CD8-positive, alpha-beta memory T cell (primary cell): ENCODE data around the gene MANEAL. TPM values are rescaled to one million over a fixed set of nuclear protein-coding genes. Genes with fewer than 3 reads are reported as not detected.
"Not testable (repeated sequence)": the region's sequence is repeated elsewhere in the genome, so short reads cannot be mapped to it uniquely, and the experiment has no call there.

Source experiments
- CTCF ChIA-PET: fragments of 350-600 bp; sonication (Branson Sonifier 250); formaldehyde crosslinking; loops from one replicate; lab custom pipeline; 2021; ENCODE audit warnings: antibody characterized with exemption; lab: Charles Lee
- POLR2A ChIA-PET: fragments of 350-600 bp; sonication (Branson Sonifier 250); formaldehyde crosslinking; loops from one replicate; lab custom pipeline; 2021; ENCODE audit warnings: antibody characterized with exemption; lab: Charles Lee
- DNase-seq, 5 donors: peaks; one replicate each; pipeline versions ENCODE4 v3.0.0 to v3.0.0-alpha.2; 2020 to 2022; ENCODE audit warnings: mixed read lengths in 1 of 5
- H3K27ac ChIP-seq: one replicate; pipeline ENCODE4 v1.7.0; 2013; ENCODE audit warnings: low read depth, mild to moderate bottlenecking, low read length, moderate library complexity
- H3K27me3 ChIP-seq: 2 replicates; pipeline ENCODE4 v1.7.0; 2013; ENCODE audit warnings: low read length, mild to moderate bottlenecking; ENCODE audit not compliant: insufficient read depth, poor library complexity, severe bottlenecking
- H3K36me3 ChIP-seq: 2 replicates; pipeline ENCODE4 v1.7.0; 2013; ENCODE audit warnings: mild to moderate bottlenecking, low read length, moderate library complexity; ENCODE audit not compliant: insufficient read depth
- H3K4me1 ChIP-seq: 2 replicates; pipeline ENCODE4 v1.7.0; 2013; ENCODE audit warnings: mild to moderate bottlenecking, low read length, moderate library complexity; ENCODE audit not compliant: insufficient read depth
- H3K4me3 ChIP-seq: 2 replicates; pipeline ENCODE4 v1.7.0; 2013; ENCODE audit warnings: mild to moderate bottlenecking, low read length
- H3K9me3 ChIP-seq: 2 replicates; pipeline ENCODE4 v1.7.0; 2013; ENCODE audit warnings: mild to moderate bottlenecking, low read length
- H3K27ac Mint-ChIP-seq, 8 donors: one replicate each; pipeline ENCODE4 v1.8.0; 2020 to 2021; ENCODE audit warnings: mixed read lengths in 8 of 8, mild to moderate bottlenecking in 6 of 8, inconsistent platforms in 3 of 8, moderate library complexity in 3 of 8
- H3K27me3 Mint-ChIP-seq, 2 donors: one replicate each; pipeline ENCODE4 v1.8.0; 2020 to 2021; ENCODE audit warnings: mixed read lengths in 2 of 2, mild to moderate bottlenecking in 1 of 2, moderate library complexity in 1 of 2
- H3K36me3 Mint-ChIP-seq, 3 donors: one replicate each; pipeline ENCODE4 v1.8.0; 2020 to 2021; ENCODE audit warnings: mixed read lengths in 3 of 3, inconsistent platforms in 1 of 3, mild to moderate bottlenecking in 1 of 3
- H3K4me1 Mint-ChIP-seq, 3 donors: one replicate each; pipeline ENCODE4 v1.8.0; 2020 to 2021; ENCODE audit warnings: mixed read lengths in 3 of 3, inconsistent platforms in 1 of 3, mild to moderate bottlenecking in 1 of 3
- H3K4me3 Mint-ChIP-seq, 7 donors: one replicate each; pipeline ENCODE4 v1.8.0; 2020 to 2021; ENCODE audit warnings: mixed read lengths in 7 of 7, mild to moderate bottlenecking in 6 of 7, moderate library complexity in 4 of 7, inconsistent platforms in 2 of 7
- H3K9me3 Mint-ChIP-seq, 5 donors: one replicate each; pipeline ENCODE4 v1.8.0; 2020 to 2022; ENCODE audit warnings: mixed read lengths in 5 of 5, mild to moderate bottlenecking in 3 of 5, moderate library complexity in 2 of 5, inconsistent platforms in 1 of 5
- polyA plus RNA-seq: library from polyadenylated mRNA; unstranded; fragments of 300-500 nt; fragmentation: Illumina TruSeq; gene quantifications from one replicate; pipeline ENCODE4 v1.2.3, GENCODE V29; 2021
- total RNA-seq, 2 experiments: library from RNA; stranded (reverse); gene quantifications; one replicate each; pipeline ENCODE4 v1.2.3, GENCODE V29; 2021

The MANEAL gene
- total and polyA plus RNA-seq, 3 experiments from 2014 or later, result 4.0 to 9.0 (median 8.0) TPM

DNA sequence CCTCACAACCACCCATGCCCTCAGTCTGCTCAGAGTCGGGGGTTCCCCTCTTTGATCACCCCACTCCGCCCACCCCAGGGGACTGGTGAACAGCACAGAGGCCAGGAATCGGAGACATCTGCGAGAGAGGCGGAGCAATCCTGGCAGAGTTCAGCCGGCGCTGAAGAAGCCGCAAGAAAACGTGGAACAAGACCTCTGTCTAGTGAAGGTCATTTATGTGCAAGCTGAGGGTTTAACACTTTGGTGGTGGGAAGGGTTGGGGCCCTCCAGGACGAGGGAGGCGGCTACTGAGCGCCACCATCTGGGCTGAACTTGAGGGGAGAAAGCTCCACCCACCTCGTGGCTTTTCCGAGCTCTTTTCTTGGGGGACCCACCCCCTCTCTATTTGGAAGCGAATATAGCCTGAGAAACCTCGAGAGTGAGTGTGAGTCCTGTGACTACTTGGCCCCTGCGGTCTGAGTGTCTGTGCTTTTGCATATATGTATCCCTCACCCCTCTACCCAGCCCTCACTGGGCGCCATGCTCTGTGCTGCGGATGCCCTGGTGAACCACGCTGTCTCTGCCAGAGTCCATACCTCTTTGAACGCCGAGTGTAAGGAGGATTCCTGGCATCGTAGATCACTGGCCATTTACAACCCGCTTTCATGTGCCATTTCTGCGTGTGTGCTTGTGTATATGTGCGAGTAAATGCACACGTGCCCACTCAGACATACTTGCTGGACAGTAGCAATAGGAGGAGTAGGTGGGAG, 27.6 kb upstream of the MANEAL start:
- H3K27ac ChIP-seq, result no peak overlapping the region
- H3K4me3 ChIP-seq, result no peak overlapping the region
- CTCF ChIA-PET, result no interaction called here
- H3K4me1 ChIP-seq, result no peaks in the 10 kb centered on the region
- Mint-ChIP-seq H3K36me3 (peaks cover 0 to 4% (median 0%) of the 10 kb centered on the region in 3 donors), H3K4me3 (peak overlapping the region in 6 of 7 donors; percentile 15 to 78 (median 50)), H3K27me3 (peaks cover 64 to 85% of the 10 kb centered on the region in 2 donors), H3K4me1 (peaks cover 11 to 19% (median 16%) of the 10 kb centered on the region in 3 donors), H3K27ac (no peak overlapping the region), H3K9me3 (peaks cover 0 to 2% (median 0%) of the 10 kb centered on the region in 5 donors)
- no peaks in the 10 kb centered on the region for H3K9me3 ChIP-seq
- POLR2A ChIA-PET, result no interaction called here
- no peak for DNase-seq
- no peaks in the 10 kb centered on the region for H3K36me3 ChIP-seq
- peaks cover 42% of the 10 kb centered on the region for H3K27me3 ChIP-seq

DNA sequence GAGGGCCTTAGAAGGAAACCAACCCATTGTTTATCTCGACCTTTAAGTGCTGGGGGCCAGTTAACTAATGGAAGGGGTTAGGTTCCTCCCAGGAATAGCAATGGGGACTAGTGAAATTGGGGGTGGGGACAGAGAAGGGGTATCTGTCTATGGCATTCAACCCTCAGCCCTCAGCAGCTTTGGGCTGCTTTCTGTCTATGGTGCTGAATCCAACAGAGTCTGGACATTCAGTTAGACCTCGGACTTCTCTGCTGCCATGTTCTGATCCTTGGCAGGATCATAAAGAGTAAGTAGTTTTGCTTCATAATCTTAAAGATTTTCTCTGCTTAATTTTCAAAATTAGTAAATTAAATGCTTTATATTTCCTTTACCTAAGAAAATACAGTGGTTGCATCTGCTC, 26.2 kb upstream of the MANEAL start:
- no peak overlapping the region for H3K27ac Mint-ChIP-seq
- H3K4me1 ChIP-seq, result no peaks in the 10 kb centered on the region
- no peak for DNase-seq
- H3K4me1 Mint-ChIP-seq, result peaks cover 11 to 19% (median 16%) of the 10 kb centered on the region in 3 donors
- H3K27ac ChIP-seq, result no peak overlapping the region
- no peak overlapping the region for H3K4me3 Mint-ChIP-seq
- peaks cover 0 to 2% (median 0%) of the 10 kb centered on the region in 5 donors for H3K9me3 Mint-ChIP-seq
- no peak overlapping the region for H3K4me3 ChIP-seq
- H3K27me3 Mint-ChIP-seq, result peaks cover 62 to 78% of the 10 kb centered on the region in 2 donors
- no peaks in the 10 kb centered on the region for H3K36me3 ChIP-seq
- no peaks in the 10 kb centered on the region for H3K9me3 ChIP-seq
- ChIA-PET POLR2A (no interaction called here), CTCF (no interaction called here)
- peaks cover 0 to 4% (median 0%) of the 10 kb centered on the region in 3 donors for H3K36me3 Mint-ChIP-seq
- peaks cover 39% of the 10 kb centered on the region for H3K27me3 ChIP-seq

DNA sequence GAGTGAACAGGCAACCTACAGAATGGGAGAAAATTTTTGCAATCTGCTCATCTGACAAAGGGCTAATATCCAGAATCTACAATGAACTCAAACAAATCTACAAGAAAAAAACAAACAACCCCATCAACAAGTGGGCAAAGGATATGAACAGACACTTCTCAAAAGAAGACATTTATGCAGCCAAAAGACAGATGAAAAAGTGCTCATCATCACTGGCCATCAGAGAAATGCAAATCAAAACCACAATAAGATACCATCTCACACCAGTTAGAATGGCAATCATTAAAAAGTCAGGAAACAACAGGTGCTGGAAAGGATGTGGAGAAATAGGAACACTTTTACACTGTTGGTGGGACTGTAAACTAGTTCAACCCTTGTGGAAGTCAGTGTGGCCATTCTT, 22.2 kb upstream of the MANEAL start:
- H3K4me3 Mint-ChIP-seq, H3K36me3 ChIP-seq, H3K4me1 ChIP-seq, H3K9me3 ChIP-seq, H3K27ac ChIP-seq, CTCF ChIA-PET, DNase-seq, H3K27ac Mint-ChIP-seq, H3K27me3 ChIP-seq, H3K4me1 Mint-ChIP-seq, H3K9me3 Mint-ChIP-seq, H3K4me3 ChIP-seq, H3K36me3 Mint-ChIP-seq, POLR2A ChIA-PET: not testable (repeated sequence)
- H3K27me3 Mint-ChIP-seq, result peaks cover 23 to 47% of the 10 kb centered on the region in 2 donors

DNA sequence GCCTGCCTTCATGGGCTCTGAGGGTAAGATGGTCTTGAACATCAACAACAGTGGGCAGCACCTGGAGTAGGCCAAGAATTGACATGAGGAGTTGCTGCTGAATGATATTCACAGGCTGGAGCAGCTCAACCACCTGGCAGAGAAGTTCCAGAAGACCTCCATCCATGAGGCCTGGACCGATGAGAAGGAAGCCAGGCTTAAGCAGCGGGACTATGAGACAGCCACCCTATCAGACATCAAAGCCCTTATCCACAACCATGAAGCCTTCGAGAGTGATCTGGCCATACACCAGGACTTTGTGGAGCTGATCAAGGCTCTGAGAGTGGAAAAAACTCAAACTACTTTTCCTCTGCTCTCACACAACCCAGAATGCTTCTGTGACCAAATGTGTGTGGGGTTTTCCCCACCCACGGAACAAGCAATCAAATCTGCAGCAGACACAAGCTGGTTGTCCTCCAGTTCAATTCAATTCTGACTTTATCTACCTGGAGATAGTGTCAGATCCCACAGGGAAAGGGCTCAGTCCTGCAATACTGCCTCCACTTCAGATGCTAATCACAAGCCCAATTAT, 16.6 kb upstream of the MANEAL start:
- Histone ChIP-seq H3K9me3 (no peaks in the 10 kb centered on the region), H3K4me3 (no peak overlapping the region), H3K4me1 (no peaks in the 10 kb centered on the region), H3K27ac (no peak overlapping the region), H3K27me3 (no peaks in the 10 kb centered on the region), H3K36me3 (no peaks in the 10 kb centered on the region)
- no peak overlapping the region for H3K27ac Mint-ChIP-seq
- ChIA-PET CTCF (no interaction called here), POLR2A (no interaction called here)
- peaks cover 0 to 3% (median 0%) of the 10 kb centered on the region in 5 donors for H3K9me3 Mint-ChIP-seq
- no peak overlapping the region for H3K4me3 Mint-ChIP-seq
- DNase-seq, result no peak
- peaks cover 4 to 22% of the 10 kb centered on the region in 2 donors for H3K27me3 Mint-ChIP-seq
- H3K4me1 Mint-ChIP-seq, result no peaks in the 10 kb centered on the region
- H3K36me3 Mint-ChIP-seq, result no peaks in the 10 kb centered on the region

DNA sequence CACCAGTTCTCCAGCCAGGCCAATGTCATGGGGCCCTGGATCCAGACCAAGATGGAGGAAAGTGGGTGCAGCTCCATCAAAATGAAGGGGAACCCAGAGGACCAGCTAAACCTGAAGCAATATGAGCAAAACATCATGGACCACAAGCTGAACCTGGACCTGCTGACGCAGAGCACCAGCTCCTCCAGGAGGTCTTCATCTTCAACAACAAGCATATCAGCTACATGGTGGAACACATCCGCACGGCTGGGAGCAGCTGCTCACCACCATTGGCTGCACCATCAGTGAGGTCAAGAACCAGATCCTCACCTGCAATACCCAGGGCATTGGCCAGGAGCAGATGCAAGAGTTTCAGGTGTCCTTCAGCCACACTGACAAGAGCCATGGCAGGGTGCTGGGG, 15.0 kb upstream of the MANEAL start:
- no peaks in the 10 kb centered on the region for H3K36me3 Mint-ChIP-seq
- H3K27me3 Mint-ChIP-seq, result peaks cover 6 to 27% of the 10 kb centered on the region in 2 donors
- Histone ChIP-seq H3K36me3 (no peaks in the 10 kb centered on the region), H3K9me3 (no peaks in the 10 kb centered on the region), H3K4me1 (no peaks in the 10 kb centered on the region), H3K27me3 (no peaks in the 10 kb centered on the region), H3K4me3 (no peak overlapping the region), H3K27ac (no peak overlapping the region)
- no peak overlapping the region for H3K27ac Mint-ChIP-seq
- CTCF ChIA-PET, result no interaction called here
- no peaks in the 10 kb centered on the region for H3K9me3 Mint-ChIP-seq
- no peaks in the 10 kb centered on the region for H3K4me1 Mint-ChIP-seq
- no peak overlapping the region for H3K4me3 Mint-ChIP-seq
- DNase-seq, result no peak
- POLR2A ChIA-PET, result no interaction called here

DNA sequence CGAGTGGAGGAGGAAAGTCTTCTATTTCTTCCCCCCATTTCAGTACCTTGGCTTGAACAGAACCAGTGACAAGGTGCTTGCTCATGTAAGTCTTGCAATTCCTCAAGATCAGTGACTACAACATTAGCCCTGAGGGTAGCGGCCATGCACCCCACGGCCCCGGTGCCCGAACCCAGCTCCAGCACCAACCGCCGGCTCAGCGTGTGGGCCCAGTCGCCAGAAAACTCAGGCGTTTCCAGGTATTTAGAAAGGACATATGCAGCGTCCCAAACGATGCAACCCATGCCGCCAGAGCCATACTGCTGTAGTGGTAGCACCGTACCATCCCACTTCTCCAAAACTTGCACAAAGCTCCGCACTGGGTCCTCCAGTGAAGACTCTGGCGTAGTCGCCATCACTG, 11.2 kb upstream of the MANEAL start:
- no peak overlapping the region for H3K4me3 Mint-ChIP-seq
- CTCF ChIA-PET, result no interaction called here
- H3K36me3 Mint-ChIP-seq, result no peaks in the 10 kb centered on the region
- H3K9me3 ChIP-seq, result no peaks in the 10 kb centered on the region
- H3K4me1 ChIP-seq, result no peaks in the 10 kb centered on the region
- POLR2A ChIA-PET, result no interaction called here
- H3K27me3 Mint-ChIP-seq, result peaks cover 14 to 43% of the 10 kb centered on the region in 2 donors
- no peak for DNase-seq
- no peak overlapping the region for H3K27ac Mint-ChIP-seq
- no peaks in the 10 kb centered on the region for H3K9me3 Mint-ChIP-seq
- no peaks in the 10 kb centered on the region for H3K27me3 ChIP-seq
- H3K27ac ChIP-seq, result no peak overlapping the region
- H3K4me3 ChIP-seq, result no peak overlapping the region
- no peaks in the 10 kb centered on the region for H3K36me3 ChIP-seq
- H3K4me1 Mint-ChIP-seq, result no peaks in the 10 kb centered on the region

DNA sequence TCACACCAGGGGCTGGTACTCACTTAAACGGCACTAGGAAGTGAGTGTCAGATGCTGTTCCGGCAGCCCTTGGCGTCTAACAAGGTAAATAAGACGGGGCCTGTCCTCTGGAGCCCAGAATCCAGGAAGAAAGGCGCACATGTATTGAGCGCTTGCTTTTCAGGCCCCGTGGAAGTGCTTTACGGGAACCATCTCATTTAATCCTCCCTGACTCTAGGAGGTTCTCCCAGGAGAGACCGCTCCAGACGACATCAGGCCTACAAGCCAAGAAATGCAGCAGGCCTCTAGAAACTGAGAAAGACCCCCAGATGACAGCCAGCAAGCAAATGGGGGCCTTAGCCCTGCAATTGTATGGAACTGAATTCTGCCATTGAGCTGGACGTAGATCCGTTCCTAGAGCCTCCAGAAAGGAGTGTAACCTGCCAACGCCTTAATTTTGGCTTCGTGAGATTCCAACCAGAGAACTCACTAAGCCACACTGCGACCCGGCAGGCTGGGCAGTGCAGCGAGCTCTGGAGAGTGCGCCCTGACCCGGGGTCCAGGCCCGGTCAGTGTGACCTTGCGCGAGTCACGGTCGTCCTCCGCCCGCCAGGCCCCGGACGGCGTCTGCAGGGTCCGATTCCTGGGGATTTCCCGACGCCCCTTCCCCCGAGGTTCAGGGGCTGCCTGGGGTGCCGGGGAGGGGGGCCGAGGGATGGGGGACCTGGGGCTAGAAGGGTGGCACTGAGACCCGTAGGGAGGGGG, 532 bp upstream of the MANEAL start:
- H3K9me3 Mint-ChIP-seq, result no peaks in the 10 kb centered on the region
- no peak overlapping the region for H3K27ac ChIP-seq
- peak overlapping the region in 1 of 8 donors; percentile 41 for H3K27ac Mint-ChIP-seq
- peaks cover 12% of the 10 kb centered on the region for H3K4me1 ChIP-seq
- H3K27me3 Mint-ChIP-seq, result peaks cover 25 to 34% of the 10 kb centered on the region in 2 donors
- no peaks in the 10 kb centered on the region for H3K9me3 ChIP-seq
- H3K36me3 Mint-ChIP-seq, result peaks cover 0 to 3% (median 2%) of the 10 kb centered on the region in 3 donors
- no peak overlapping the region for H3K4me3 ChIP-seq
- peak overlapping the region; percentile 33 to 86 (median 65) for H3K4me3 Mint-ChIP-seq
- H3K27me3 ChIP-seq, result peaks cover 5% of the 10 kb centered on the region
- no peaks in the 10 kb centered on the region for H3K36me3 ChIP-seq
- DNase-seq, result no peak
- peaks cover 12 to 27% (median 12%) of the 10 kb centered on the region in 3 donors for H3K4me1 Mint-ChIP-seq
- CTCF ChIA-PET, result interaction anchor here (1.2 kb wide), 1 partner anchor 67 kb away, joined by 5 read pairs; the partner anchor contains the start of gene MTF1
- POLR2A ChIA-PET, result no interaction called here
